Activated naive CD4-positive, alpha-beta T cell (primary cell): ENCODE results near the gene SPRYD3.
"Not testable (repeated sequence)": the region's sequence is repeated elsewhere in the genome, so short reads cannot be mapped to it uniquely, and the experiment has no call there.

Experiments
- DNase-seq, 4 experiments: peaks; one replicate each; lab custom pipeline; 2025; lab: John Stamatoyannopoulos, UW

SPRYD3 gene

DNA sequence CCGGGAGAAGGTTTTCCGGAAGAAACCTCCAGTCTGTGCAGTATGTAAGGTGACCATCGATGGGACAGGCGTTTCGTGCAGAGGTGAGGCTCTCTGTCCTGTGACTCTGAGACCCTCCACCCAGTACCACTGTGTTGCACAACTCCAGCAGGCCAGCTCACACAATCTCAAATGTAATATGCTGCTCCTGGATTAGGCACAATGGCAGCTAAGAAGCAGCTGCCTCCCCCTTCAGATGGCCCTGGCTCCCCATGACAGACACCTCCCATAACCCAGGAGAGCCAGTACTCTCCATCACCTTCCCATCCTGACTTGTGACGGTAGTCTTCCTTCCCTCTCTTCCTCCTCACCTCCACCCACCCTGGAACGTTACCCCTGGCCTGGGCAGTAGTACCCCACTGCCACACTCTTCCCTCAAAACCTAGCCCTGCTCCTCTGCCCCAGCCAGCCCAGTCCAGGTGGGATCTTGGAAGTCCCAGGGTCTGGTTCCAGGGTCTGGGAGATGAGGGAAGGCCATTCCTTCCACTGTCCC is 27.2 kb downstream of the SPRYD3 start:
- DNase-seq, result no peak

- DNase-seq, result no peak
These were observed 27.9 kb downstream of the SPRYD3 start for GRCh38 chr12:53051058-53051880.

DNA sequence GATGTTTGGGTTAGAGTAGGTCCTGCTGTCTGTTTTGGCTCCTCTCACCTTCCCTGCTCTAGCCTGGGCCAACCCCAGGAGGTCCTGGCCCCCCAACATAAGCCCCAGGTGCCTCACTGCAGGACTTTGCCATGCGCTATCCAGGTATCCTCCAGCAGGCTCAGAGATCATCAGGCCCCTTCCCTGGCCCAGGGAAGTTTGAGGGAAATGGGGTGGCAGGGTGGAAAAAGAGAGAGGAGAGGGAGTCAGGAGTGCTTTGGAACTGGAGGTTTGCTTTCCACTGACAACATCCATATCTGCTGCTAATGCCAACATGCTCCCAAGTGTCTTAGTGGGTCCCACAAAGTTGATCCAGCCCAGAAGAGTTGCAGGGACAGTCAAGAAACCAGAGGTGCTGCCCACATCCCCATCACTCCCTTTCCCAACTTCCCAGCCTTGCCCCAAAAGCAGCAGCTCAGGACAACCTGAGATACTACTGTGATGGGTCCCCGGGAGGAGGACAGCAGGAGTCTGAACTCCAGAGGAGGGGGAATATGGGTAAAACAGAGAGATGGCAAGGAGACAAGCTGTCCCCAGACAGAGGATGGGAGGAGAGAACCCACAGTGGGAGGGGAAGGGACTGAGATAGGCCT is 28.6 kb downstream of the SPRYD3 start:
- no peak for DNase-seq

DNA sequence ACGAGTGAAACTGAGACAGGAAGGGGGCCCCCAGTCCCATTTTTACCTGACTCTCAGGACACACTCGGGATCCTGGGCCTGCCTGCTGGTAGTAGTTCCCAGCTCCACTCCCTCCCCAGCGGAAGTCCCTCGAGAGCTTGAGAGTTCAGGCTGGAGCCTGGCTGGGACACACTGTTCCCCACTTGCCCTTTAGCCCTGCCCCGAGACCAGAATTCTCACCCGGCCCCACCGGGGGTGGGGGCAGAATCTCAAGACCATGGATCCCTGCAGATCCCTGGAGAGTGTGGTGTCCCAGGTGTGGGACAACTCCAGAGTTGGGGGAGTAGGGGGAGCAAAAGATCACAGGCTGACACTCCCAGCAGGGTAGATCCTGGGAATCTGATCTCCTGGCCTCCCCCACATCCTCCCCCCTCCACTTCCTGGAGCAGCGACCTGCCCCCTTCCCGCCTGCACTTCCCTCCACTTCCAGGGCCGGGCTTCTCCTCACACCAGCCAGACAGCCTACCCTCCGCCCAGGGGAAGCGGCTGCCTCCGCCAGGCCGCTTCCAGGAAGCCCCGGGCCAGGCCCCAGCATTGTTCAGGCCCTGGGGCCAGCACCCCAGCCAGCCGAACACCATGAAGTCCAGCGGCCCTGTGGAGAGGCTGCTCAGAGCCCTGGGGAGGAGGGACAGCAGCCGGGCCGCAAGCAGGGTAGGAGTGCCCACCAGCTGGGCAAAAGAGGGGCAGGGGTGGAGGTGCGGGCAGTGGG is 29.4 kb downstream of the SPRYD3 start, which contains the start of gene TNS2:
TNS2 (plus strand) TSS at position 495 of the 748 bp plus-strand sequence; CDS start at position 616, 121 bp downstream.
- no peak for DNase-seq

GRCh38 chr12:53048780-53049401 is 30.3 kb downstream of the SPRYD3 start:
- no peak for DNase-seq

GRCh38 chr12:53048033-53048779 is 31.0 kb downstream of the SPRYD3 start:
- no peak for DNase-seq

- peak in 3 of 4 experiments; percentile 31 to 70 (median 37) for DNase-seq
These were observed 31.8 kb downstream of the SPRYD3 start for GRCh38 chr12:53047221-53048032.

- peak in 2 of 4 experiments; percentile 40 to 42 for DNase-seq
These were observed 32.5 kb downstream of the SPRYD3 start for GRCh38 chr12:53046655-53047220.

GRCh38 chr12:53045696-53046045 is 33.5 kb downstream of the SPRYD3 start:
- DNase-seq, result no peak

DNA sequence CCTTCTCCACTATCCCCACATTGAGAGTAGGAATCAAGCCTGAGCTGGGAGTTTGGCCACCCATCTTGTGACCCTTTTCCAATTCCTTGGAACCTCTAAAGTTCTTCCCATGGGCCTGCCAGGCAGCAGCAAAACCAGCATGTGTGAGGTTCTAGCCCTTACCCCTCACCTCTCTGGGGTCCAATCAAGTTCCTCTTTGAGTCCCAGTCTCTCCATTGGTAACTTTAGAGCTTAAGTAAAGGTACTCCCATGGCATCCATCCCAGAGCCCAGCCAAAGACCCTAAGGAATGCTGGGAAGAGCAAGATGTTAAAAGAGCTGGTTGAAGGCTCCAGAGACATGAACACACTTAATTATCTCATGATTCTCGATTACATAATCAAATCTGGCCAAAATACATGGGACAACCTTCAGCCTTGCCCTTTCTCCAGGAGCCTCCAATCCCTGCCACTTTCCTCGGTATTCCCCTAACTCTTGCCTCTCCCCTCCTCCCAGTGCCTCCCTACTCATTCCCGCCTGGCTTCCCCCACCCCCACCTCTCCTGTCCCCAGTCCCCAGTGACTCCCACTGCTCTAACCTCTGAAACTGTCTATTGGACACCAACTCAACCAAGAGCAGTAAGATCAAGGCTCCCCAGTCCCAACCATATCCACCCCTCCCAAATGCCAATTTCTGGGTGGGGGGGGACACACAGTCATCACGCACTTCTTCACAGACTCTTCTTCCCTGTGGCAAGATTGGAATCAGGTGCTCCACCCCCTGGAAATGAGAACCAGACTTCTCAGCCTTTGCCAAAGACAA is 34.1 kb downstream of the SPRYD3 start:
- DNase-seq, result no peak

GRCh38 chr12:53044052-53044581 is 35.1 kb downstream of the SPRYD3 start:
- DNase-seq, result no peak

GRCh38 chr12:53042607-53043454 is 36.4 kb downstream of the SPRYD3 start:
- DNase-seq, result no peak

- no peak for DNase-seq
These were observed 39.3 kb downstream of the SPRYD3 start for GRCh38 chr12:53039851-53040250.

GRCh38 chr12:53036802-53037201 is 42.4 kb downstream of the SPRYD3 start:
- DNase-seq, result no peak

DNA sequence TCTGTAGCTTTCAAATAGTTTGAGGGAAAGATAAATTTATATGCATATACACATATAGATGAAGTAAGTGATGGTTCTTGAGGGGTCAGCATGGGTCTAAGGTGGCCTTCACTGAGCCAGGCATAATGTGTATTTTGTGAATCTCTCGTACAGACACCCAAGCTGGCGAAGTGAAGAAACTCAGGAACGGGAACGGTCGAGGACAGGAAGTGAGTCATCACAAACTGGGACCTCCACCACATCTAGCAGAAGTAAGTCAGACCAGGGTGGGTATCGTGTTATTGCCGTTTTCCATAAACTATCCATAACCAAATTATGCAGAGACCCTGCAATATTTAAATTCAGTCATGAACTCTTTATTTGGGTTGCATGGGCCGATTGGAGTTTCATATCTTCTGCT is 44.7 kb downstream of the SPRYD3 start:
- no peak for DNase-seq

- DNase-seq, result not testable (repeated sequence)
These were observed 45.4 kb downstream of the SPRYD3 start for GRCh38 chr12:53033832-53034231.

DNA sequence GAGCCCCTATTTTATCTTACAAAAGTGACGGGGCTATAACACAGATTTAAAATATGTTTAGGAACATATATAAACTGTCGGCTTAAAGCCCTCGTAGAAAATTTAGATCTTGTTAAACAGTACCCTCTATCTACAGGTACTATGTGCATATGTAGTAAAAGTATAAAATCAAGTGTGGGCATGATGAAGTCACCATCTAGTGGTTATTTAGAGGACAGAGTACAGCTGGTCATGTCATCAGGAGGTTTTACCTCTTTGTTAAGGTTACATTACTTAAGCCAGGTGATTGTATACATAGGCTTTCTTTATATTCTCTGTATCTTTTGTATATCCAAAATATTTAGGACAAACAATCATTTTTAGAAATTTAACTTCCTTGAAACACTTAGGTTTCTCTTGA is 47.6 kb downstream of the SPRYD3 start:
- DNase-seq, result no peak

DNA sequence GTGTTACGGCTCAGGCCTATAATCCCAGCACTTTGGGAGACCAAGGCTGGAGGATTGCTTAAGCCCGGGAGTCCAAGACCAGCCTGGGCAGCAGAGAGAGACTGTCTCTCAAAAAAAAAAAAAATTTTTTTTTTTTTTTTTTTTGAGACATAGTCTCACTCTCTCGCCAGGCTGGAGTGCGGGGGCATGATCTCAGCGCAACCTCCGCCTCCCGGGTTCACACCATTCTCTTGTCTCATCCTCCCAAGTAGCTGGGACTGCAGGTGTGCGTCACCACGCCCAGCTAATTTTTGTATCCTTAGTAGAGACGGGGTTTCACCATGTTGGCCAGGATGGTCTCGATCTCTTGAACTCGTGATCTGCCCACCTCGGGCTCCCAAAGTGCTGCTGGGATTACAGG is 52.2 kb downstream of the SPRYD3 start:
- not testable (repeated sequence) for DNase-seq
